22Rv1 (cell line): ENCODE measurements around the gene DAP.

Experiments used
- ZFX ChIP-seq: fragments of 450-650 bp; IDR thresholded peaks from 2 replicates; pipeline ENCODE4 v1.6.1; 2017; ENCODE audit warnings: antibody characterized with exemption, borderline replicate concordance
- TF ChIP-seq, protein P1 (sequence below): fragments of 450-650 bp; IDR thresholded peaks from 2 replicates; pipeline ENCODE4 v1.5.1; 2017; ENCODE audit warnings: mild to moderate bottlenecking

DNA sequence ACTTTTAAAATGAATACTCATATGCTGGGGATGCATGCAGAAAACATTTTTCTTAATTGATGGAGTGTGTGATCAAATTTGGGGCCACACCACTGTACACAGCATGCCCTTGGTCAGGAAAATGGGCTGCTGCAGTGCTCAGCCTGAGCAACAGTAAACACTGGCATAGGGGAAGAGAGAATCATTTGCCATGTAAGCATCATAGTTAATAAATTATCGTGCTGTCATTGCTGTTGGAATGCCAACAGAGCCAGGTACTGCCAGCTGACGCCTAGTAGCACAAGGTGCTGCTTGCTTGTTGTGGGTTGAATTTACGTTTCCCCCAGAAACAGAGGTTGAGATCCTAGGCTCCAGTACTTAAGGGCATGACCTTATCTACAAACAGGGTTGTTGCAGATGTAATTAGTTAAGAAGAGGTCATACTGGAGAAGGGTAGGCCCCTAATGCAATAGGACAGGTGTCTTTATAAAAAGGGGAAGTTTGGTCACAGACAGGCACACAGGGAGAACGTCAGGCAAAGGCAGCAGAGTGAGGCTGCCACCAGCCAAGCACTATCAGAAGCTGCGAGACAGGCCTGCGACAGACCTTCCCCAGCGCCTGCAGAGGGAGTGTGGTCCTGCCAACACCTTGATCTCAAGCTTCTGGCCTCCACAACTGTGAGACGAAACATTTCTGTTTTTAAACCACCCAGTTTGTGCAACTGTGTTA is 25.3 kb downstream of the DAP start:
- TF ChIP-seq, protein P1, sequence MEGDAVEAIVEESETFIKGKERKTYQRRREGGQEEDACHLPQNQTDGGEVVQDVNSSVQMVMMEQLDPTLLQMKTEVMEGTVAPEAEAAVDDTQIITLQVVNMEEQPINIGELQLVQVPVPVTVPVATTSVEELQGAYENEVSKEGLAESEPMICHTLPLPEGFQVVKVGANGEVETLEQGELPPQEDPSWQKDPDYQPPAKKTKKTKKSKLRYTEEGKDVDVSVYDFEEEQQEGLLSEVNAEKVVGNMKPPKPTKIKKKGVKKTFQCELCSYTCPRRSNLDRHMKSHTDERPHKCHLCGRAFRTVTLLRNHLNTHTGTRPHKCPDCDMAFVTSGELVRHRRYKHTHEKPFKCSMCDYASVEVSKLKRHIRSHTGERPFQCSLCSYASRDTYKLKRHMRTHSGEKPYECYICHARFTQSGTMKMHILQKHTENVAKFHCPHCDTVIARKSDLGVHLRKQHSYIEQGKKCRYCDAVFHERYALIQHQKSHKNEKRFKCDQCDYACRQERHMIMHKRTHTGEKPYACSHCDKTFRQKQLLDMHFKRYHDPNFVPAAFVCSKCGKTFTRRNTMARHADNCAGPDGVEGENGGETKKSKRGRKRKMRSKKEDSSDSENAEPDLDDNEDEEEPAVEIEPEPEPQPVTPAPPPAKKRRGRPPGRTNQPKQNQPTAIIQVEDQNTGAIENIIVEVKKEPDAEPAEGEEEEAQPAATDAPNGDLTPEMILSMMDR, result no peak
- no peak for TF ChIP-seq ZFX
